Subcutaneous adipose tissue (tissue), 4 donors: ENCODE measurements around the gene KBTBD13. TPM values are rescaled to one million over a fixed set of nuclear protein-coding genes. Genes with fewer than 3 reads are reported as not detected.

Source experiments
- total RNA-seq, 4 donors: library from RNA; depleted of rRNA; stranded (reverse); fragments of >200 nt; gene quantifications; one replicate each; pipeline ENCODE4 v1.1.0, GENCODE V29; 2016
- TF ChIP-seq, protein P1 (sequence below): fragments of 450-650 bp; IDR thresholded peaks from one replicate; pipeline ENCODE4 v1.5.1; 2016; ENCODE audit warnings: low read depth, mild to moderate bottlenecking, control low read depth, antibody characterized with exemption, moderate library complexity

The KBTBD13 gene
- total RNA-seq, 4 donors from 2014 or later, result not detected

- TF ChIP-seq, protein P1, sequence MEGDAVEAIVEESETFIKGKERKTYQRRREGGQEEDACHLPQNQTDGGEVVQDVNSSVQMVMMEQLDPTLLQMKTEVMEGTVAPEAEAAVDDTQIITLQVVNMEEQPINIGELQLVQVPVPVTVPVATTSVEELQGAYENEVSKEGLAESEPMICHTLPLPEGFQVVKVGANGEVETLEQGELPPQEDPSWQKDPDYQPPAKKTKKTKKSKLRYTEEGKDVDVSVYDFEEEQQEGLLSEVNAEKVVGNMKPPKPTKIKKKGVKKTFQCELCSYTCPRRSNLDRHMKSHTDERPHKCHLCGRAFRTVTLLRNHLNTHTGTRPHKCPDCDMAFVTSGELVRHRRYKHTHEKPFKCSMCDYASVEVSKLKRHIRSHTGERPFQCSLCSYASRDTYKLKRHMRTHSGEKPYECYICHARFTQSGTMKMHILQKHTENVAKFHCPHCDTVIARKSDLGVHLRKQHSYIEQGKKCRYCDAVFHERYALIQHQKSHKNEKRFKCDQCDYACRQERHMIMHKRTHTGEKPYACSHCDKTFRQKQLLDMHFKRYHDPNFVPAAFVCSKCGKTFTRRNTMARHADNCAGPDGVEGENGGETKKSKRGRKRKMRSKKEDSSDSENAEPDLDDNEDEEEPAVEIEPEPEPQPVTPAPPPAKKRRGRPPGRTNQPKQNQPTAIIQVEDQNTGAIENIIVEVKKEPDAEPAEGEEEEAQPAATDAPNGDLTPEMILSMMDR, result no peak
These were observed 5.2 kb upstream of the KBTBD13 start for GRCh38 chr15:65071381-65071811.

DNA sequence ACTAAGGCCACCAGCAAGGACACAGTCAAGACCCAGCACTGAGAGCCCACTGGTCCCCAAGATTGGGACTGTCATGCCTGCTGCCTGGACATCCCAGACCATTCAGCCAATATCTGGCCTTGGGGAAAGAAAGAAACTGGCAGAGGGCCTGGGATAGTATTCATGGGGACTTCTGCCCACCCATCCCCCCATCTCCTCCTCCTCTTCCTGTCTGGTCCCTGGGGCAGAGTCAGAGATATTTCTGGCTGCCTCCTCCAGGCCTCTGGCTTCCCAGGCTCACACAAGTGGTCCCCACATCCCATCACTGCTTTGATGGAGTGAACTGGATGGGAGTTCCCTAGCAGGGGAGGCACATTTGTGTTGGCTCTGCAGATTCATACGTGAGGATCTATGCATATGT, 4.5 kb upstream of the KBTBD13 start:
- TF ChIP-seq, protein P1, result no peak

DNA sequence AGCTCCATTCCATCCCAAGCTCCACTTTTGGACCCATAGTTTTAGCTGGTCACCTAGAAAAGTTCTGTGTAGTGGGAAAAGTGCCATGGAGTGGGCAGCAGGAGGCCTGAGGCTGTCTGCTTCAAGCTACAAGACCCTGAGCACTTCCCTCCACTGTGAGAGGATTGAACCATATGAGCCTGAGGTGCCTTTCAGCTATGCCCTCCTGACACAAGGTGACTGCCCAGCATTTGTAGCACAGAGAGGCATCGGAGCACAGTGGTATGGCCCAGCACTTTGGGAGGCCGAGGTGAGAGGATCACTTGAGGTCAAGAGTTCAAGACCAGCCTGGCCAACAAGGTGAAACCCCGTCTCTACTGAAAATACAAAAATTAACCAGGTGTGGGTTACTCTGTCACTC, 3.9 kb upstream of the KBTBD13 start:
- TF ChIP-seq, protein P1, result no peak

GRCh38 chr15:65077291-65077980, 890 bp downstream of the KBTBD13 start:
- TF ChIP-seq, protein P1, result no peak

- TF ChIP-seq, protein P1, result no peak
These were observed 1.4 kb downstream of the KBTBD13 start for GRCh38 chr15:65077981-65078352.

DNA sequence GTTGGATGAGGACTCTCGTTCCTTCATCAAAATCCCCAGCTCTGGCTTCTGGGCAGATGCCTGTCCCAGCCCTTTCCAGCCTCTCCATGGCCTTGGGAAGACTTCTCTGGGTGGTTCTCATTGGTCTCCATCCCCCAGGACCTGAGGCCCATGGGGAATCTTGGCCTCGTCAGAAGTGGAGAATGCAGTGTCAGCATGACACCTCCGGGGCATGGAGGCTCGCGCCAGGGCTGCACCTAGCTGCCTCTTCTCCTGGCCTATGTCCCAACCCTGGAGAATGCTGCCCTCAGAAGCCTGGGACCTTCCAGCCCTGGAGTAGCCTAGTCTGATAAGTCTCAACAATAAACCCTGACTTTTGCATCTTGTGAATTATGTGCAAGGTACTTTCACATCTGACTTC, 3.0 kb downstream of the KBTBD13 start:
- TF ChIP-seq, protein P1, result no peak

GRCh38 chr15:65081270-65081669, 4.7 kb downstream of the KBTBD13 start:
- TF ChIP-seq, protein P1, result no peak
